HepG2 (cell line): ENCODE measurements around the gene PPP4C. TPM values are rescaled to one million over a fixed set of nuclear protein-coding genes. Genes with fewer than 3 reads are reported as not detected.

Source experiments
- E2F2 ChIP-seq: sonication (generic); formaldehyde crosslinking; IDR thresholded peaks from 2 replicates; pipeline ENCODE4 v1.4.0; 2020; ENCODE audit warnings: missing genetic modification reagents, borderline replicate concordance
- ISL2 ChIP-seq: sonication (generic); formaldehyde crosslinking; IDR thresholded peaks from 2 replicates; pipeline ENCODE4 v1.5.0; 2020; ENCODE audit warnings: missing genetic modification reagents
- KIAA2018 ChIP-seq: sonication (generic); formaldehyde crosslinking; IDR thresholded peaks from 2 replicates; pipeline ENCODE4 v1.5.0; 2020; ENCODE audit warnings: mild to moderate bottlenecking, missing genetic modification reagents, borderline replicate concordance
- KMT2A ChIP-seq: sonication (generic); formaldehyde crosslinking; IDR thresholded peaks from 2 replicates; pipeline ENCODE4 v1.4.0; 2020; ENCODE audit warnings: missing genetic modification reagents
- MATR3 ChIP-seq: sonication (generic); formaldehyde crosslinking; IDR thresholded peaks from 2 replicates; pipeline ENCODE4 v1.4.0; 2020; ENCODE audit warnings: missing genetic modification reagents
- MAX ChIP-seq: IDR thresholded peaks from 2 replicates; pipeline ENCODE4 v1.6.1; 2012; ENCODE audit warnings: inconsistent platforms
- SIN3B ChIP-seq: fragments of 150-350 bp; IDR thresholded peaks from 2 replicates; pipeline ENCODE4 v1.6.1; 2014; ENCODE audit warnings: low read length
- ZNF138 ChIP-seq: sonication (generic); formaldehyde crosslinking; IDR thresholded peaks from 2 replicates; pipeline ENCODE4 v1.5.0; 2020; ENCODE audit warnings: mild to moderate bottlenecking, low read depth, missing genetic modification reagents
- ZNF547 ChIP-seq: sonication (generic); formaldehyde crosslinking; IDR thresholded peaks from 2 replicates; pipeline ENCODE4 v1.5.1; 2020; ENCODE audit warnings: mild to moderate bottlenecking, missing genetic modification reagents
- ZNF790 ChIP-seq: sonication (generic); formaldehyde crosslinking; IDR thresholded peaks from 2 replicates; pipeline ENCODE4 v1.8.0; 2022; ENCODE audit warnings: missing genetic modification reagents, mild to moderate bottlenecking, borderline replicate concordance
- ZNF792 ChIP-seq: IDR thresholded peaks from 2 replicates; pipeline ENCODE4 v1.6.1; 2016
- polyA plus RNA-seq, 8 experiments: library from polyadenylated mRNA; depleted of rRNA in 3 of 8; stranded (reverse) in 7 of 8; unstranded in 1 of 8; fragments of >200 nt; fragmentation: Illumina TruSeq in 4 of 8; extraction: Trizol in 4 of 8; gene quantifications; 2 replicates each; pipeline versions ENCODE4 v1.2.1 to v1.2.3, GENCODE V29; 2011 to 2016; ENCODE audit warnings: low read depth in 4 of 8, missing spikeins in 1 of 8, mixed read lengths in 1 of 8; ENCODE audit not compliant: insufficient read depth in 1 of 8
- total RNA-seq, 5 experiments: library from RNA; depleted of rRNA; stranded (reverse); fragments of >200 nt; fragmentation: Illumina TruSeq; extraction: Trizol; gene quantifications; 2 replicates each; pipeline ENCODE4 v1.2.3, GENCODE V29; 2016; ENCODE audit warnings: low read depth in 1 of 5
- TF ChIP-seq, protein P1 (sequence below): sonication (generic); formaldehyde crosslinking; IDR thresholded peaks from 2 replicates; pipeline ENCODE4 v1.4.0; 2020; ENCODE audit warnings: missing genetic modification reagents
- TF ChIP-seq, protein P2 (sequence below): sonication (generic); formaldehyde crosslinking; conservative IDR thresholded peaks from 2 replicates; pipeline ENCODE4 v1.4.0; 2020; ENCODE audit warnings: mild to moderate bottlenecking, missing genetic modification reagents, moderate library complexity
- TF ChIP-seq, protein P3 (sequence below): sonication (generic); formaldehyde crosslinking; IDR thresholded peaks from 2 replicates; pipeline ENCODE4 v1.5.0; 2020; ENCODE audit warnings: missing genetic modification reagents, mild to moderate bottlenecking, borderline replicate concordance

The PPP4C gene
- total and polyA plus RNA-seq, 2 of the 13 experiments (the other 11 are each of a cell fraction or from before 2014, with no cell fraction given) = 176 to 220 TPM

GRCh38 chr16:30063278-30063892 is 12.4 kb upstream of the PPP4C start (continued):
- TF ChIP-seq ZNF138 (CRISPR knock-in tag) = peak; percentile 35; the same call in 1 of the 2 replicates
- TF ChIP-seq, protein P1, sequence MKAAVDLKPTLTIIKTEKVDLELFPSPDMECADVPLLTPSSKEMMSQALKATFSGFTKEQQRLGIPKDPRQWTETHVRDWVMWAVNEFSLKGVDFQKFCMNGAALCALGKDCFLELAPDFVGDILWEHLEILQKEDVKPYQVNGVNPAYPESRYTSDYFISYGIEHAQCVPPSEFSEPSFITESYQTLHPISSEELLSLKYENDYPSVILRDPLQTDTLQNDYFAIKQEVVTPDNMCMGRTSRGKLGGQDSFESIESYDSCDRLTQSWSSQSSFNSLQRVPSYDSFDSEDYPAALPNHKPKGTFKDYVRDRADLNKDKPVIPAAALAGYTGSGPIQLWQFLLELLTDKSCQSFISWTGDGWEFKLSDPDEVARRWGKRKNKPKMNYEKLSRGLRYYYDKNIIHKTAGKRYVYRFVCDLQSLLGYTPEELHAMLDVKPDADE (CRISPR knock-in tag) = 0 out of 2 replicates have a peak, but pooled peaks have one; percentile 58
- peak; percentile 78 for TF ChIP-seq ZNF547 (CRISPR knock-in tag)
- TF ChIP-seq, protein P2, sequence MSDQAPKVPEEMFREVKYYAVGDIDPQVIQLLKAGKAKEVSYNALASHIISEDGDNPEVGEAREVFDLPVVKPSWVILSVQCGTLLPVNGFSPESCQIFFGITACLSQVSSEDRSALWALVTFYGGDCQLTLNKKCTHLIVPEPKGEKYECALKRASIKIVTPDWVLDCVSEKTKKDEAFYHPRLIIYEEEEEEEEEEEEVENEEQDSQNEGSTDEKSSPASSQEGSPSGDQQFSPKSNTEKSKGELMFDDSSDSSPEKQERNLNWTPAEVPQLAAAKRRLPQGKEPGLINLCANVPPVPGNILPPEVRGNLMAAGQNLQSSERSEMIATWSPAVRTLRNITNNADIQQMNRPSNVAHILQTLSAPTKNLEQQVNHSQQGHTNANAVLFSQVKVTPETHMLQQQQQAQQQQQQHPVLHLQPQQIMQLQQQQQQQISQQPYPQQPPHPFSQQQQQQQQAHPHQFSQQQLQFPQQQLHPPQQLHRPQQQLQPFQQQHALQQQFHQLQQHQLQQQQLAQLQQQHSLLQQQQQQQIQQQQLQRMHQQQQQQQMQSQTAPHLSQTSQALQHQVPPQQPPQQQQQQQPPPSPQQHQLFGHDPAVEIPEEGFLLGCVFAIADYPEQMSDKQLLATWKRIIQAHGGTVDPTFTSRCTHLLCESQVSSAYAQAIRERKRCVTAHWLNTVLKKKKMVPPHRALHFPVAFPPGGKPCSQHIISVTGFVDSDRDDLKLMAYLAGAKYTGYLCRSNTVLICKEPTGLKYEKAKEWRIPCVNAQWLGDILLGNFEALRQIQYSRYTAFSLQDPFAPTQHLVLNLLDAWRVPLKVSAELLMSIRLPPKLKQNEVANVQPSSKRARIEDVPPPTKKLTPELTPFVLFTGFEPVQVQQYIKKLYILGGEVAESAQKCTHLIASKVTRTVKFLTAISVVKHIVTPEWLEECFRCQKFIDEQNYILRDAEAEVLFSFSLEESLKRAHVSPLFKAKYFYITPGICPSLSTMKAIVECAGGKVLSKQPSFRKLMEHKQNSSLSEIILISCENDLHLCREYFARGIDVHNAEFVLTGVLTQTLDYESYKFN = no peak
- TF ChIP-seq MATR3 (CRISPR knock-in tag) = no peak
- no peak; the same call in 1 of the 2 replicates for TF ChIP-seq KMT2A (CRISPR knock-in tag)
- 0 out of 2 replicates have a peak, but pooled peaks have one; percentile 8 for TF ChIP-seq E2F2 (CRISPR knock-in tag)
- TF ChIP-seq, protein P3, sequence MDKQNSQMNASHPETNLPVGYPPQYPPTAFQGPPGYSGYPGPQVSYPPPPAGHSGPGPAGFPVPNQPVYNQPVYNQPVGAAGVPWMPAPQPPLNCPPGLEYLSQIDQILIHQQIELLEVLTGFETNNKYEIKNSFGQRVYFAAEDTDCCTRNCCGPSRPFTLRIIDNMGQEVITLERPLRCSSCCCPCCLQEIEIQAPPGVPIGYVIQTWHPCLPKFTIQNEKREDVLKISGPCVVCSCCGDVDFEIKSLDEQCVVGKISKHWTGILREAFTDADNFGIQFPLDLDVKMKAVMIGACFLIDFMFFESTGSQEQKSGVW (CRISPR knock-in tag) = no peak
- no peak for TF ChIP-seq SIN3B
- TF ChIP-seq ZNF792 (CRISPR knock-in tag) = 0 out of 2 replicates have a peak, but pooled peaks have one; percentile 70
- TF ChIP-seq ZNF790 (CRISPR knock-in tag) = 0 out of 2 replicates have a peak, but pooled peaks have one; percentile 64
- no peak for TF ChIP-seq MAX
- no peak for TF ChIP-seq KIAA2018
- no peak for TF ChIP-seq ISL2 (CRISPR knock-in tag)
